Activated CD8-positive, alpha-beta memory T cell treated with anti-CD3 and anti-CD28 coated beads, Interleukin-2, amount 50 U/mL, for 24 hours (primary cell): ENCODE results near the gene WDR12.
"Not testable (repeated sequence)": the region's sequence is repeated elsewhere in the genome, so short reads cannot be mapped to it uniquely, and the experiment has no call there.

ENCODE experiments used
- DNase-seq: peaks from one replicate; pipeline ENCODE4 v3.0.0-alpha.2; 2020; ENCODE audit errors: extremely low read depth

The WDR12 gene

GRCh38 chr2:202911512-202912341 is at the start of gene WDR12, which contains the start of gene CARF:
Gene WDR12 (minus strand): TSS chr2:202911673. CDS start chr2:202911476, 197 bp downstream.
Gene CARF (plus strand): TSS chr2:202912275. CDS start chr2:202941903, 29,628 bp downstream.
- DNase-seq, result peak; percentile 84

- DNase-seq, result no peak
These were observed 49.1 kb upstream of the WDR12 start for GRCh38 chr2:202960524-202960923.

GRCh38 chr2:202950592-202950991 is 39.1 kb upstream of the WDR12 start:
- DNase-seq, result no peak

GRCh38 chr2:202949333-202949732 is 37.9 kb upstream of the WDR12 start:
- not testable (repeated sequence) for DNase-seq

- DNase-seq, result no peak
These were observed 34.0 kb upstream of the WDR12 start for GRCh38 chr2:202945497-202945896.

GRCh38 chr2:202944816-202945215 is 33.3 kb upstream of the WDR12 start:
- DNase-seq, result no peak

- DNase-seq, result no peak
These were observed 32.9 kb upstream of the WDR12 start for GRCh38 chr2:202944408-202944807.

- no peak for DNase-seq
These were observed 30.3 kb upstream of the WDR12 start for GRCh38 chr2:202941771-202942170.

- no peak for DNase-seq
These were observed 27.5 kb upstream of the WDR12 start for GRCh38 chr2:202938960-202939359.

- DNase-seq, result no peak
These were observed 23.0 kb upstream of the WDR12 start for GRCh38 chr2:202934456-202934855.

GRCh38 chr2:202933958-202934357 is 22.5 kb upstream of the WDR12 start:
- DNase-seq, result no peak

GRCh38 chr2:202933139-202933510 is 21.7 kb upstream of the WDR12 start:
- no peak for DNase-seq

GRCh38 chr2:202932425-202933138 is 21.1 kb upstream of the WDR12 start:
- DNase-seq, result no peak

- DNase-seq, result no peak
These were observed 7.4 kb upstream of the WDR12 start for GRCh38 chr2:202918860-202919259.

GRCh38 chr2:202912342-202913201 is 1.1 kb upstream of the WDR12 start:
- DNase-seq, result not testable (repeated sequence)

- DNase-seq, result no peak
These were observed 316 bp downstream of the WDR12 start for GRCh38 chr2:202911203-202911511.

GRCh38 chr2:202910698-202911097 is 775 bp downstream of the WDR12 start:
- DNase-seq, result no peak

GRCh38 chr2:202910250-202910649 is 1.2 kb downstream of the WDR12 start:
- DNase-seq, result not testable (repeated sequence)

- no peak for DNase-seq
These were observed 1.9 kb downstream of the WDR12 start for GRCh38 chr2:202909394-202910192.

- DNase-seq, result no peak
These were observed 3.3 kb downstream of the WDR12 start for GRCh38 chr2:202908186-202908585.

GRCh38 chr2:202905507-202905906 is 6.0 kb downstream of the WDR12 start:
- not testable (repeated sequence) for DNase-seq
